PC-3 (cell line): Measurements from ENCODE around the gene ADCY2. TPM values are rescaled to one million over a fixed set of nuclear protein-coding genes. Genes with fewer than 3 reads are reported as not detected.

Experiments used
- ATAC-seq: fragments of 200-7000 bp; cut with Tn5 transposase; 2 replicates; pipeline ENCODE4 v1.9.1; 2020; ENCODE audit warnings: mild to moderate bottlenecking, moderate library complexity
- BruUV-seq: library from RNA; stranded (reverse); fragments of 400-500 nt; replicated peaks from 2 replicates; lab custom pipeline; 2021; lab: Mats Ljungman, UMichigan
- CTCF ChIA-PET: fragments of 300-600 bp; sonication (Branson Sonifier 250); formaldehyde crosslinking; loops from one replicate; lab custom pipeline; 2022; ENCODE audit warnings: antibody characterized with exemption; lab: Charles Lee
- POLR2A ChIA-PET: fragments of 300-600 bp; sonication (Branson Sonifier 250); formaldehyde crosslinking; loops from one replicate; lab custom pipeline; 2022; ENCODE audit warnings: antibody characterized with exemption; ENCODE audit not compliant: unreplicated experiment; lab: Charles Lee
- DNase-seq: peaks from one replicate; pipeline ENCODE4 v3.0.0-alpha.2; 2015
- H2AFZ ChIP-seq: fragments of 300-600 bp; sonication (generic); 2 replicates; pipeline ENCODE4 v1.6.0; 2016; ENCODE audit warnings: antibody characterized with exemption, low read length
- H3F3A ChIP-seq: fragments of 300-600 bp; sonication (generic); one replicate; pipeline ENCODE4 v1.6.0; 2017; ENCODE audit warnings: antibody characterized with exemption, low read length, control low read depth, mild to moderate bottlenecking; ENCODE audit not compliant: unreplicated experiment
- H3K27ac ChIP-seq: fragments of 300-600 bp; sonication (generic); 2 replicates; pipeline ENCODE4 v1.5.1; 2016; ENCODE audit warnings: mild to moderate bottlenecking, low read length
- H3K27me3 ChIP-seq: fragments of 300-600 bp; sonication (generic); 2 replicates; pipeline ENCODE4 v1.6.1; 2016; ENCODE audit warnings: low read length, mixed read lengths
- H3K36me3 ChIP-seq: fragments of 300-600 bp; sonication (generic); 2 replicates; pipeline ENCODE4 v1.6.1; 2016; ENCODE audit warnings: low read depth, mixed run types, low read length, mixed read lengths
- H3K4me1 ChIP-seq: fragments of 300-600 bp; sonication (generic); 2 replicates; pipeline ENCODE4 v1.5.1; 2016; ENCODE audit warnings: low read length; ENCODE audit not compliant: insufficient read depth
- H3K4me2 ChIP-seq: fragments of 300-600 bp; sonication (generic); 2 replicates; pipeline ENCODE4 v1.6.0; 2016; ENCODE audit warnings: low read length
- H3K4me3 ChIP-seq: fragments of 300-600 bp; sonication (generic); 2 replicates; pipeline ENCODE4 v1.5.1; 2016; ENCODE audit warnings: mild to moderate bottlenecking, low read length, mixed read lengths
- H3K79me2 ChIP-seq: fragments of 300-600 bp; sonication (generic); 2 replicates; pipeline ENCODE4 v1.6.1; 2017; ENCODE audit warnings: low read length, mixed read lengths
- H3K9ac ChIP-seq: fragments of 300-600 bp; sonication (generic); 2 replicates; pipeline ENCODE4 v1.6.0; 2016; ENCODE audit warnings: mild to moderate bottlenecking, low read length
- H3K9me2 ChIP-seq: fragments of 300-600 bp; sonication (generic); replicated peaks from 2 replicates; pipeline ENCODE4 v1.6.1; 2016; ENCODE audit warnings: mixed run types, low read length, mixed read lengths
- H3K9me3 ChIP-seq: fragments of 300-600 bp; sonication (generic); 2 replicates; pipeline ENCODE4 v1.6.1; 2016; ENCODE audit warnings: low read length, mixed read lengths
- H4K20me1 ChIP-seq: fragments of 300-600 bp; sonication (generic); 2 replicates; pipeline ENCODE4 v1.6.1; 2016; ENCODE audit warnings: low read length, mixed read lengths
- EZH2 ChIP-seq: fragments of 300-600 bp; sonication (generic); IDR thresholded peaks from one replicate; pipeline ENCODE4 v1.6.1; 2017; ENCODE audit warnings: antibody characterized with exemption, mild to moderate bottlenecking, low read length; ENCODE audit not compliant: unreplicated experiment
- EZH2phosphoT487 ChIP-seq: fragments of 300-600 bp; sonication (generic); IDR thresholded peaks from 2 replicates; pipeline ENCODE4 v1.6.1; 2018; ENCODE audit warnings: mild to moderate bottlenecking, antibody characterized with exemption, low read length, borderline replicate concordance
- intact Hi-C: fragments of 100-400 bp; cut with micrococcal nuclease; formaldehyde crosslinking; loops from 2 replicates; pipeline ENCODE4 v1.9.0; 2023
- total RNA-seq: library from RNA; depleted of rRNA; stranded (reverse); fragments of >200 nt; gene quantifications from 2 replicates; pipeline ENCODE4 v1.2.3, GENCODE V29; 2014
- TF ChIP-seq, protein P1 (sequence below): fragments of 300-600 bp; sonication (generic); conservative IDR thresholded peaks from 2 replicates; pipeline ENCODE4 v1.5.1; 2017; ENCODE audit warnings: antibody characterized with exemption, low read depth, mild to moderate bottlenecking, low read length

ADCY2 gene
- total RNA-seq, 1 experiment from 2014 or later: not detected

DNA sequence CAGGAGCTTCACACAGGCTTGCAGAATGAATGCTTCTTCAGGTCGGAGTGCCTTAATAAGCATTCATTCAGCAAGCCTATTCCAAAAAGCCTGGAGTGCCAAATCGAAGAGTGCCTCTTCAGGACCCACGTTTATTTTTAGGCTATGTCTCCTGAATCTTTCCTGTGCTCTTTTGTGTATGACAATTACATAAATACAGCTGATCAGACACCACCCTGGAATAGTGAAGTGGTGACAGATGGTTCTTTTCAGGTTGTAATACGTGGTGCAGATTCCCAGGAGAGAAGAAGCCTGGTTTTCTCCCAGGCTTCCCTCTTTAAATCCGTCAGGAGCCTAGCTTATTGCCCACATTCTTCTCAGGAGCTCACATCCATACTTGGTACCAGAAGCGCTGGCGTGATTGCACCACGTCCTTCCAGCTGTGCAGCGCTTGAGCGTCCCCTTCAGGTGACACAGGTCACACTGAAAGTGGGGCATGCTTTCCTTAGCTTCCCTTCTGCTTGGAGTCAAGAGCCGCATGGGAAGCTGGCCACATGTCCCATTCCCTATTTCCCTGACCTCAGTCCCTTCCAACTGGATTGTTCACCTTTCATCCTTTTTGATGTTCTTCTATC is 123.1 kb downstream of the ADCY2 start:
- H3K36me3 ChIP-seq: no peaks in the 10 kb centered on the region
- no peaks in the 10 kb centered on the region for H4K20me1 ChIP-seq
- no peaks in the 10 kb centered on the region for H3K9me2 ChIP-seq
- TF ChIP-seq, protein P1, sequence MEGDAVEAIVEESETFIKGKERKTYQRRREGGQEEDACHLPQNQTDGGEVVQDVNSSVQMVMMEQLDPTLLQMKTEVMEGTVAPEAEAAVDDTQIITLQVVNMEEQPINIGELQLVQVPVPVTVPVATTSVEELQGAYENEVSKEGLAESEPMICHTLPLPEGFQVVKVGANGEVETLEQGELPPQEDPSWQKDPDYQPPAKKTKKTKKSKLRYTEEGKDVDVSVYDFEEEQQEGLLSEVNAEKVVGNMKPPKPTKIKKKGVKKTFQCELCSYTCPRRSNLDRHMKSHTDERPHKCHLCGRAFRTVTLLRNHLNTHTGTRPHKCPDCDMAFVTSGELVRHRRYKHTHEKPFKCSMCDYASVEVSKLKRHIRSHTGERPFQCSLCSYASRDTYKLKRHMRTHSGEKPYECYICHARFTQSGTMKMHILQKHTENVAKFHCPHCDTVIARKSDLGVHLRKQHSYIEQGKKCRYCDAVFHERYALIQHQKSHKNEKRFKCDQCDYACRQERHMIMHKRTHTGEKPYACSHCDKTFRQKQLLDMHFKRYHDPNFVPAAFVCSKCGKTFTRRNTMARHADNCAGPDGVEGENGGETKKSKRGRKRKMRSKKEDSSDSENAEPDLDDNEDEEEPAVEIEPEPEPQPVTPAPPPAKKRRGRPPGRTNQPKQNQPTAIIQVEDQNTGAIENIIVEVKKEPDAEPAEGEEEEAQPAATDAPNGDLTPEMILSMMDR: no peak
- TF ChIP-seq EZH2phosphoT487: no peak
- no peak for TF ChIP-seq EZH2
- H3K27me3 ChIP-seq: peaks cover 15% of the 10 kb centered on the region; the same call in 1 of the 2 replicates
- no peaks in the 10 kb centered on the region for H3F3A ChIP-seq
- no peak overlapping the region for H2AFZ ChIP-seq
- no peaks in the 10 kb centered on the region for H3K4me1 ChIP-seq
- no peak for ATAC-seq
- H3K4me3 ChIP-seq: no peak overlapping the region
- ChIA-PET POLR2A (no interaction called here), CTCF (no interaction called here)
- H3K79me2 ChIP-seq: no peaks in the 10 kb centered on the region
- H3K4me2 ChIP-seq: no peak overlapping the region
- no TSS peak for BruUV-seq
- H3K9ac ChIP-seq: no peak overlapping the region
- intact Hi-C loops: no loop called here
- H3K27ac ChIP-seq: no peak overlapping the region
- no peak for DNase-seq
- H3K9me3 ChIP-seq: peaks cover 10% of the 10 kb centered on the region; the same call in 1 of the 2 replicates

DNA sequence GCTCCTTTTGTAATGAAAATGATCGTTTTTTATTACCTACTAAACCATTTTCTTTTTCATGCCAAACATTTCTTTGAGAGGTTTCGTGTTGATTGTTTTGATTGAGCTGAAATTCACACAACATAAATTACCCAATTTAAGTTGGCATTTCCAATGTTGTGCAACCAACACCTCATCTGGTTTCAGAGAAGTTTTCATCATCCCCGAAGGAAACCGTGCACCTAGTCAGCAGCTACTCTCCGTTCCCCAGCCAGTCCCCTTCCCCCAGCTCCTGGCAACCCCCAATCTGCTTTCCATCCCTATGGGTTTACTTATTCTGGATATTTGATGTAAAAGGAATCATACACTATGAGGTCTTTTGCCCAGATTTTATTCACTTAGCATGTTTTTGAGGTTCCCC is 123.6 kb downstream of the ADCY2 start:
- Histone ChIP-seq H3K9me3 (peaks cover 9% of the 10 kb centered on the region; the same call in 1 of the 2 replicates), H3K79me2 (no peaks in the 10 kb centered on the region), H3K27ac (no peak overlapping the region), H3K9me2 (no peaks in the 10 kb centered on the region), H3K4me3 (no peak overlapping the region), H2AFZ (no peak overlapping the region), H3K4me2 (no peak overlapping the region), H4K20me1 (no peaks in the 10 kb centered on the region), H3K27me3 (peaks cover 15% of the 10 kb centered on the region; the same call in 1 of the 2 replicates), H3K9ac (no peak overlapping the region), H3K36me3 (no peaks in the 10 kb centered on the region), H3F3A (no peaks in the 10 kb centered on the region), H3K4me1 (no peaks in the 10 kb centered on the region)
- ATAC-seq: no peak
- ChIA-PET POLR2A (no interaction called here), CTCF (no interaction called here)
- TF ChIP-seq EZH2 (no peak), EZH2phosphoT487 (no peak)
- TF ChIP-seq, protein P1: no peak
- BruUV-seq: no TSS peak
- intact Hi-C loops: no loop called here
- DNase-seq: no peak

DNA sequence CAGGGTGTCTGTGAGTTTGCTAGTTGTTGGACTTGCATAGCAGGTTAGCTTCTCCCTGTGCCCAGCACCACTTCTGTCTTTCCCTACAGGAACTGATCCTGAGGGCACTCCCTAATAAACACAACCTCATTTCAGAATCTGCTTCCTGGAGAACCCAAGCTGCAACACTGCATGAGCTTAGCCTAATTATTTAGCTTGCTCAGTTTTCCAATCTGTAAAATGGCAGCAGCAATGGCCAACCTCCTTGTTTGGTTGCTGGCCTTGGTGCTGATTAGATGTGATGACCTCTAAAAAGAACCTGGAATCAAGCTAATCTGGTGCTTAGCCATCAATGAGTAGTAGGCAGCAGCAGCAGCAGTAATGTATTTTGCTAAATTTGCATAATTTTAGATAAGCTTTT is 133.9 kb downstream of the ADCY2 start:
- H4K20me1 ChIP-seq: no peaks in the 10 kb centered on the region
- no peak overlapping the region for H3K4me2 ChIP-seq
- no peak for DNase-seq
- H3K27ac ChIP-seq: no peak overlapping the region
- no peak overlapping the region for H2AFZ ChIP-seq
- ChIA-PET CTCF (no interaction called here), POLR2A (no interaction called here)
- ATAC-seq: no peak
- H3K9me2 ChIP-seq: no peaks in the 10 kb centered on the region
- no peaks in the 10 kb centered on the region for H3K36me3 ChIP-seq
- H3K9me3 ChIP-seq: 0 out of 2 replicates have a peak, but pooled peaks cover 3% of the 10 kb centered on the region
- TF ChIP-seq EZH2phosphoT487: no peak
- TF ChIP-seq, protein P1: no peak
- no peak for TF ChIP-seq EZH2
- no peaks in the 10 kb centered on the region for H3K79me2 ChIP-seq
- H3K27me3 ChIP-seq: no peaks in the 10 kb centered on the region
- no peaks in the 10 kb centered on the region for H3K4me1 ChIP-seq
- no peaks in the 10 kb centered on the region for H3F3A ChIP-seq
- H3K4me3 ChIP-seq: no peak overlapping the region
- no peak overlapping the region for H3K9ac ChIP-seq
- BruUV-seq: no TSS peak
- intact Hi-C loops: no loop called here
